Osteocyte (in vitro differentiated cells): ENCODE measurements around the gene CHMP5. TPM values are rescaled to one million over a fixed set of nuclear protein-coding genes. Genes with fewer than 3 reads are reported as not detected.

ENCODE experiments used
- DNase-seq: peaks from one replicate; pipeline ENCODE4 v3.0.0; 2021; ENCODE audit warnings: mixed read lengths; ENCODE audit not compliant: unreplicated experiment; ENCODE audit errors: extremely low spot score
- H3K27ac Mint-ChIP-seq: one replicate; pipeline ENCODE4 v1.8.0; 2021; ENCODE audit warnings: mild to moderate bottlenecking, mixed read lengths; ENCODE audit not compliant: unreplicated experiment
- H3K27me3 Mint-ChIP-seq: one replicate; pipeline ENCODE4 v1.8.0; 2021; ENCODE audit warnings: mixed read lengths; ENCODE audit not compliant: unreplicated experiment
- H3K36me3 Mint-ChIP-seq: one replicate; pipeline ENCODE4 v1.8.0; 2021; ENCODE audit warnings: mixed read lengths; ENCODE audit not compliant: unreplicated experiment
- H3K4me1 Mint-ChIP-seq: one replicate; pipeline ENCODE4 v1.8.0; 2021; ENCODE audit warnings: mixed read lengths; ENCODE audit not compliant: unreplicated experiment
- H3K4me3 Mint-ChIP-seq: one replicate; pipeline ENCODE4 v1.8.0; 2021; ENCODE audit warnings: mild to moderate bottlenecking, moderate library complexity, mixed read lengths; ENCODE audit not compliant: unreplicated experiment
- H3K9me3 Mint-ChIP-seq: one replicate; pipeline ENCODE4 v1.8.0; 2021; ENCODE audit warnings: mixed read lengths; ENCODE audit not compliant: unreplicated experiment
- total RNA-seq: library from RNA; stranded (reverse); gene quantifications from 2 replicates; pipeline ENCODE4 v1.2.1, GENCODE V29; 2021
- TF ChIP-seq, protein P1 (sequence below): fragments of 200-600 bp; sonication (generic); IDR thresholded peaks from 2 replicates; pipeline ENCODE4 v1.5.0; 2021; ENCODE audit warnings: antibody characterized with exemption, mild to moderate bottlenecking, moderate library complexity

The CHMP5 gene
- total RNA-seq, 1 donor from 2014 or later, result 63.7 TPM

DNA sequence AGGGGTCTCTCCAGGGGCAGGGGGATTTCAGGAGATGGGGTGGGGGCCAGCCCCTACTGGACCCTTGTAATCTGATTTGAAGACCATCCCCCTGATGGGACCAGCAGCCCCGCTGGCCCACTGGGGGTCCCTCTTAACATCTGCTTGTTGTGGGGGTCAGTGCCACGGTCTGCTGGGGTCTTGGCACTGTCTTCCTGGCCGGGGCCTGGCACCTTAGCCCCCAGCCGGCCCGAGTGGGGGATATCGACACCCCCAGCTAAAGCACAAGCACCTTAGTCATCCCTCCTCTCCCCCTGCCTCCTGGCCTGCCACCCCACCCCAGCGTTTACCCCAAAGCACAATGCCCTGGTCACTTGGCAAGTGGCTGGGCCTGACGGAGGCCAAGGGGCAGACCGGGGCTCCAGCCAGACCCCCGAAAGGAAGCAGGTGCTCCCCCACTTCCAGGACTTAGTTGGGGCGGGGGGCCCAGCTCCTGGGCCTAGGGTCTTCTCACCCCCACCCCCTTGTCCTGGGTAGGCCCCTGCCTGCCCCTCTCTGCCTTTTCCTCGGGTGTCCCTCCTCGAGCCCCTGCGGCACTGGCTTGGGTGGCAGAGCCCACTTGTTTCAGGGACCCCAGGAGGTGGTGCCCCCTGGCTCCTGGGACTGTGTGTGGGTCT lies 24.1 kb downstream of the CHMP5 start:
- TF ChIP-seq, protein P1, sequence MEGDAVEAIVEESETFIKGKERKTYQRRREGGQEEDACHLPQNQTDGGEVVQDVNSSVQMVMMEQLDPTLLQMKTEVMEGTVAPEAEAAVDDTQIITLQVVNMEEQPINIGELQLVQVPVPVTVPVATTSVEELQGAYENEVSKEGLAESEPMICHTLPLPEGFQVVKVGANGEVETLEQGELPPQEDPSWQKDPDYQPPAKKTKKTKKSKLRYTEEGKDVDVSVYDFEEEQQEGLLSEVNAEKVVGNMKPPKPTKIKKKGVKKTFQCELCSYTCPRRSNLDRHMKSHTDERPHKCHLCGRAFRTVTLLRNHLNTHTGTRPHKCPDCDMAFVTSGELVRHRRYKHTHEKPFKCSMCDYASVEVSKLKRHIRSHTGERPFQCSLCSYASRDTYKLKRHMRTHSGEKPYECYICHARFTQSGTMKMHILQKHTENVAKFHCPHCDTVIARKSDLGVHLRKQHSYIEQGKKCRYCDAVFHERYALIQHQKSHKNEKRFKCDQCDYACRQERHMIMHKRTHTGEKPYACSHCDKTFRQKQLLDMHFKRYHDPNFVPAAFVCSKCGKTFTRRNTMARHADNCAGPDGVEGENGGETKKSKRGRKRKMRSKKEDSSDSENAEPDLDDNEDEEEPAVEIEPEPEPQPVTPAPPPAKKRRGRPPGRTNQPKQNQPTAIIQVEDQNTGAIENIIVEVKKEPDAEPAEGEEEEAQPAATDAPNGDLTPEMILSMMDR, result no peak

DNA sequence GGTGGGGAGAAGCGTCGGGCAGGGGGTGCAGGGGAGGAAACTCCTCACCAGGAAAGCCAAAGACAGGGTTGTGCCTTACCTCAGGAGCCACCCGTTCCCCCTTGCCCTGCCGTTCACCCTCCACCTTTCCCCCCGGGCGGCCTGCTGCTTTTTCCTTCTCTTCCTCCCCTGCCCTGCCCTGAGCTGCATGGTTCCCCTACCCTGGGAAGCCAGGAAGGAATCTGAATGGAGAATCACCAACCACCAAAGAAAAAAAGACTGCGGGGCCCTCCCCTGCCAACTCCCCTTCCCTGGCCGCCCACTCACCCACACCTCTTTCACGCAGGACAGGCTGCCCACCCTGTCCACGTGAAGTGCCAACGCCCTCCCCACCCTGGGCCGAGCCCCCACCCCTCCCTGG lies 24.6 kb downstream of the CHMP5 start:
- DNase-seq, result no peak
- H3K27me3 Mint-ChIP-seq, result no peaks in the 10 kb centered on the region
- peak overlapping the region; percentile 100 for H3K4me3 Mint-ChIP-seq
- TF ChIP-seq, protein P1, result no peak
- peaks cover 7% of the 10 kb centered on the region for H3K36me3 Mint-ChIP-seq
- H3K9me3 Mint-ChIP-seq, result no peaks in the 10 kb centered on the region
- peaks cover 33% of the 10 kb centered on the region for H3K4me1 Mint-ChIP-seq
- H3K27ac Mint-ChIP-seq, result peak overlapping the region; percentile 100

More for the DNA sequence above, 24.1 kb downstream of the CHMP5 start:
- Mint-ChIP-seq H3K27me3 (no peaks in the 10 kb centered on the region), H3K36me3 (peaks cover 3% of the 10 kb centered on the region), H3K27ac (peak overlapping the region; percentile 47), H3K9me3 (no peaks in the 10 kb centered on the region), H3K4me3 (peak overlapping the region; percentile 100), H3K4me1 (peaks cover 33% of the 10 kb centered on the region)
- no peak for DNase-seq

DNA sequence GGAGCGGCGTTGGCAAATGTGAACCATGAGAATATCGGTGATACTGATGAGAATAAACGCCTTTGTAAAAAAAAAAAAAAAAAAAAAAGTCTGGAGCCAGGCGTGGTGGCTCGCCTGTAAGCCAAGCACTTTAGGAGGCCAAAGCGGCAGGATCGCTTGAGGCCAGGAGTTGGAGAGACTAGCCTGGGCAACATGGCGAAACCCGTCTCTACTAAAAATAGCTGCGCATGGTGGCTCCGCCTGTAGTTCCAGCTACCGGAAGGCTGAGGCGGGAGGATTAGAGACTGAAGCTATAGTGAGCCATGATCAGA lies 25.0 kb downstream of the CHMP5 start:
- DNase-seq, result no peak
- peak overlapping the region; percentile 100 for H3K27ac Mint-ChIP-seq
- H3K9me3 Mint-ChIP-seq, result no peaks in the 10 kb centered on the region
- peaks cover 33% of the 10 kb centered on the region for H3K4me1 Mint-ChIP-seq
- H3K27me3 Mint-ChIP-seq, result no peaks in the 10 kb centered on the region
- H3K4me3 Mint-ChIP-seq, result peak overlapping the region; percentile 100
- peaks cover 11% of the 10 kb centered on the region for H3K36me3 Mint-ChIP-seq
- TF ChIP-seq, protein P1, result no peak

DNA sequence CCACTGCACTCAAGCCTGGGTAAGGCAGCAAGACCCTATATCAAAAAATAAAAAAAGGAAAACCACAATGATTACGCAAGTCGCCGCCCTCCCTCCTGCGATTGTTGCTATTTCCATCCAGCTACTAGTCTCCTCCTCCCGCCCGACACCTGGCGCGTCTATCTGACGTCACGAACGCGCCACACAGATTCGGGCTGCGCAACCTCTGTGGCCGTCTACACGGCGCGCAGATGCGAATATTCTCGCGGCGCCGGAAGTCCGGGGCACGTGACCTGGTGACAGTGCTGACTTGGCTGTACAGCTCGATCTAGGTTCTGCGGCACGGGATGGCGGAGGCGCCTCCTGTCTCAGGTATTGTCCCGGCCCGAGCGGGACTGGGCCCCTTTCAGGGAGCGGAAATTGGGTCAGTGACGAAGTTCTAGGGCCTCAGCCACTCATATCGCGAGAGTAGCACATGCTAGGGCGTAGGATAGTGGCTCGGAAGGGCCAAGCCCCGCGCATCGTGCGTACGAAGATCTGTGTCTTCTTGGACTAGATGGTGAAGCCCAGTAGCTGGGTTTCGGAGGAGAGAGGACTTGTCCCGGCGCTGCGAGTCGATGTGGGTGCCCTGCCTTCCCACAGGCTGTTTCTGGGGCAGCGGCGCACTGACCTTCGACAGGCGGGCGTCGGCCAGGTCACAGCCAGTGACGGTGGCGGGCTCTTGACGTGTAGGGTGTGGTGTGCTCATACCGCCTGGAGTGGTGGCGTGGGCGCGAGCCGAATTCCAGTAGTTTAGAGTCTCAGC lies 25.6 kb downstream of the CHMP5 start, which contains the start of gene NFX1:
TSS of gene NFX1 (plus strand) at position 270 of the 784 bp plus-strand sequence. CDS start at position 327, 57 bp downstream.
- Mint-ChIP-seq H3K27ac (peak within 1 kb of the TSS; percentile 100), H3K36me3 (peaks cover 12% of the 10 kb centered on the region), H3K27me3 (no peaks in the 10 kb centered on the region), H3K4me1 (peaks cover 33% of the 10 kb centered on the region), H3K9me3 (no peaks in the 10 kb centered on the region), H3K4me3 (peak within 1 kb of the TSS; percentile 100)
- DNase-seq, result peak; percentile 99
- TF ChIP-seq, protein P1, result no peak

DNA sequence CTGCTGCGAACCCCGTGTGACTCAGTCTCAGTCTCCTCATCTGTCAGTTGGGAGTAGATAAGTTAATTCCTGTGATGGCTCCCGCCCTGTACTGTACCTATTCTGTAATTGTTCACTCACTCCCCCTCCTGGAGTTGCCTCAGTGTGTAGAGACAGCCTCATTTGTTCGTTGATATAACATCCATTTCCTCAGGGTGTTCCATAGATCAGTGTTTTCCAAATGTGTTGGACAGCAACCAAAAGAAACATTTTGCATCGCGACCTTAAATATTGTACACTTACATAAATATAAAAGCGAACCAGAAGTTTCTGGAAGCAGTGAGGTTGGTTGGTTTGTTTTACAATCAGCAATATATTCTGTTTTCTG lies 26.2 kb downstream of the CHMP5 start:
- TF ChIP-seq, protein P1, result no peak
- DNase-seq, result no peak
- H3K4me3 Mint-ChIP-seq, result peak overlapping the region; percentile 100
- H3K9me3 Mint-ChIP-seq, result no peaks in the 10 kb centered on the region
- H3K27ac Mint-ChIP-seq, result peak overlapping the region; percentile 100
- H3K36me3 Mint-ChIP-seq, result peaks cover 16% of the 10 kb centered on the region
- H3K27me3 Mint-ChIP-seq, result no peaks in the 10 kb centered on the region
- H3K4me1 Mint-ChIP-seq, result peaks cover 34% of the 10 kb centered on the region
